HepG2 (cell line): ENCODE results near the gene SPATC1L. TPM values are rescaled to one million over a fixed set of nuclear protein-coding genes. Genes with fewer than 3 reads are reported as not detected.

Source experiments
- BORCS8-MEF2B ChIP-seq: sonication (generic); formaldehyde crosslinking; IDR thresholded peaks from 2 replicates; pipeline ENCODE4 v1.8.0; 2022; ENCODE audit warnings: mild to moderate bottlenecking, missing genetic modification reagents
- CEBPZ ChIP-seq: IDR thresholded peaks from 2 replicates; pipeline ENCODE4 v1.6.1; 2012; ENCODE audit warnings: low read length, improper control_type of control experiment
- CHD2 ChIP-seq: IDR thresholded peaks from 2 replicates; pipeline ENCODE4 v1.6.1; 2011; ENCODE audit warnings: low read depth, low read length, improper control_type of control experiment
- FOXK1 ChIP-seq: sonication (generic); formaldehyde crosslinking; IDR thresholded peaks from 2 replicates; pipeline ENCODE4 v1.4.0; 2020; ENCODE audit warnings: low read depth, missing genetic modification reagents, borderline replicate concordance
- NFYB ChIP-seq: sonication (generic); formaldehyde crosslinking; IDR thresholded peaks from 2 replicates; pipeline ENCODE4 v1.4.0; 2020; ENCODE audit warnings: missing genetic modification reagents
- PAXIP1 ChIP-seq: sonication (generic); formaldehyde crosslinking; conservative IDR thresholded peaks from 2 replicates; pipeline ENCODE4 v1.4.0; 2020; ENCODE audit warnings: mild to moderate bottlenecking, missing genetic modification reagents, moderate library complexity
- RBM39 ChIP-seq: fragments of 200-400 bp; formaldehyde crosslinking; IDR thresholded peaks from one replicate; pipeline ENCODE4 v1.6.1; 2018; ENCODE audit warnings: antibody characterized with exemption, mild to moderate bottlenecking, low read depth, low read length; ENCODE audit not compliant: poor library complexity, severe bottlenecking
- SP1 ChIP-seq, 2 experiments: fragments of 450-650 bp in 1 of 2; sonication (generic) in 1 of 2; formaldehyde crosslinking in 1 of 2; IDR thresholded peaks; 2 replicates each; pipeline versions ENCODE4 v1.4.0 to v1.6.1; 2016 to 2020; ENCODE audit warnings: missing genetic modification reagents in 1 of 2
- ZNF350 ChIP-seq: sonication (generic); formaldehyde crosslinking; IDR thresholded peaks from 2 replicates; pipeline ENCODE4 v1.4.0; 2020; ENCODE audit warnings: mild to moderate bottlenecking, low read depth, missing genetic modification reagents, borderline replicate concordance
- ZNF577 ChIP-seq: sonication (generic); formaldehyde crosslinking; IDR thresholded peaks from 2 replicates; pipeline ENCODE4 v1.4.0; 2020; ENCODE audit warnings: mild to moderate bottlenecking, low read depth, missing genetic modification reagents, borderline replicate concordance
- ZNF660 ChIP-seq: sonication (generic); formaldehyde crosslinking; IDR thresholded peaks from 2 replicates; pipeline ENCODE4 v1.5.1; 2020; ENCODE audit warnings: mild to moderate bottlenecking, low read depth, missing genetic modification reagents, borderline replicate concordance
- ZNF687 ChIP-seq: sonication (generic); formaldehyde crosslinking; IDR thresholded peaks from 2 replicates; pipeline ENCODE4 v1.5.1; 2020; ENCODE audit warnings: mild to moderate bottlenecking, missing genetic modification reagents, moderate library complexity
- ZNF710 ChIP-seq: sonication (generic); formaldehyde crosslinking; IDR thresholded peaks from 2 replicates; pipeline ENCODE4 v1.5.0; 2020; ENCODE audit warnings: mild to moderate bottlenecking, missing genetic modification reagents, borderline replicate concordance
- polyA plus RNA-seq, 8 experiments: library from polyadenylated mRNA; depleted of rRNA in 3 of 8; stranded (reverse) in 7 of 8; unstranded in 1 of 8; fragments of >200 nt; fragmentation: Illumina TruSeq in 4 of 8; extraction: Trizol in 4 of 8; gene quantifications; 2 replicates each; pipeline versions ENCODE4 v1.2.1 to v1.2.3, GENCODE V29; 2011 to 2016; ENCODE audit warnings: low read depth in 4 of 8, missing spikeins in 1 of 8, mixed read lengths in 1 of 8; ENCODE audit not compliant: insufficient read depth in 1 of 8
- total RNA-seq, 5 experiments: library from RNA; depleted of rRNA; stranded (reverse); fragments of >200 nt; fragmentation: Illumina TruSeq; extraction: Trizol; gene quantifications; 2 replicates each; pipeline ENCODE4 v1.2.3, GENCODE V29; 2016; ENCODE audit warnings: low read depth in 1 of 5

The SPATC1L gene
- total and polyA plus RNA-seq, 2 of the 13 experiments (the other 11 are each of a cell fraction or from before 2014, with no cell fraction given): 1.4 to 3.3 TPM

GRCh38 chr21:46184625-46185555 lies 631 bp upstream of the SPATC1L start (continued):
- TF ChIP-seq CHD2 (peak; percentile 65), ZNF660 (CRISPR knock-in tag) (no peak), PAXIP1 (CRISPR knock-in tag) (no peak), BORCS8-MEF2B (peak; percentile 54; the same call in 1 of the 2 replicates), CEBPZ (peak; percentile 62; the same call in 1 of the 2 replicates), NFYB (peak; percentile 89), ZNF687 (CRISPR knock-in tag) (peak; percentile 22; the same call in 1 of the 2 replicates), SP1 (IDR thresholded peaks at IDR 0.05) (no peak), SP1 (CRISPR knock-in tag; IDR thresholded peaks at IDR 0.05) (peak; percentile 68), ZNF350 (CRISPR knock-in tag) (0 out of 2 replicates have a peak, but pooled peaks have one; percentile 37), ZNF577 (no peak), ZNF710 (no peak), FOXK1 (CRISPR knock-in tag) (no peak), RBM39 (no peak)
